Measurements from ENCODE around the gene EDEM1. TPM values are rescaled to one million over a fixed set of nuclear protein-coding genes. Genes with fewer than 3 reads are reported as not detected.
A peak's percentile ranks its signal among the peaks of the same experiment; 100 is the strongest.

Gene EDEM1
- total and polyA plus RNA-seq, 10 of the 15 experiments (the other 5 are each of a cell fraction or from before 2014, with no cell fraction given): 18.9 to 138 (median 57.5) TPM

GRCh38 chr3:5205165-5205941 is 17.8 kb downstream of the EDEM1 start (continued):
- TF ChIP-seq ATF2 (IDR thresholded peaks at IDR 0.05; ENCODE audit: low read length): peak; percentile 86
- TF ChIP-seq USF2 (IDR thresholded peaks at IDR 0.05; ENCODE audit: borderline replicate concordance, low read depth, low read length): no peak
- no peak for TF ChIP-seq RCOR1 (conservative IDR thresholded peaks at IDR 0.05; ENCODE audit: low read depth, low read length)
- TF ChIP-seq BCL11A (IDR thresholded peaks at IDR 0.05; ENCODE audit: low read depth, low read length): peak; percentile 81
- TF ChIP-seq RAD21 (IDR thresholded peaks at IDR 0.05; ENCODE audit: insufficient read depth, low read depth, low read length): peak; percentile 29; the same call in 1 of the 2 replicates
- no peak for TF ChIP-seq KLF5 (IDR thresholded peaks at IDR 0.05; ENCODE audit: partially characterized antibody)
- TF ChIP-seq SMARCA5 (IDR thresholded peaks at IDR 0.05): no peak
- no peak for TF ChIP-seq CEBPB (IDR thresholded peaks at IDR 0.05; ENCODE audit: borderline replicate concordance in 1 of 2, low read depth in 2 of 2, low read length in 2 of 2)
- peak; percentile 81 for TF ChIP-seq NBN (IDR thresholded peaks at IDR 0.05)
- TF ChIP-seq TCF12 (IDR thresholded peaks at IDR 0.05; ENCODE audit: low read depth, low read length): no peak
- TF ChIP-seq BHLHE40 (IDR thresholded peaks at IDR 0.05; ENCODE audit: borderline replicate concordance in 1 of 2, low read depth in 2 of 2, low read length in 1 of 2): peak in 1 of 2 experiments; percentile 67; a peak in 2 of 4 replicates
- TF ChIP-seq ZNF592 (IDR thresholded peaks at IDR 0.05): no peak
- no peak for TF ChIP-seq USF1 (IDR thresholded peaks at IDR 0.05; ENCODE audit: borderline replicate concordance, extremely low read length, insufficient read depth, low read depth, low read length)
- no peak for TF ChIP-seq MAX (IDR thresholded peaks at IDR 0.05; ENCODE audit: low read depth, low read length)
- TF ChIP-seq DPF2 (IDR thresholded peaks at IDR 0.05): peak; percentile 95
- TF ChIP-seq ZBTB4 (CRISPR knock-in tag; IDR thresholded peaks at IDR 0.05): no peak
- peak; percentile 84 for TF ChIP-seq YY1 (IDR thresholded peaks at IDR 0.05; ENCODE audit: low read depth, low read length)
- peak; percentile 58 for TF ChIP-seq JUNB (IDR thresholded peaks at IDR 0.05)

Measured in GM12878 (cell line).